Tibial nerve (tissue), 4 donors: ENCODE measurements around the gene DMGDH. TPM values are rescaled to one million over a fixed set of nuclear protein-coding genes. Genes with fewer than 3 reads are reported as not detected.

Experiments used
- DNase-seq, 2 donors: peaks; one replicate each; pipeline ENCODE4 v3.0.0-alpha.2; 2019; ENCODE audit warnings: low spot score in 2 of 2
- H3K27ac ChIP-seq, 4 donors: fragments of 200-600 bp; sonication (generic) in 3 of 4; one replicate each; pipeline ENCODE4 v1.5.1; 2017 to 2019; ENCODE audit warnings: mild to moderate bottlenecking in 1 of 4
- H3K27me3 ChIP-seq, 2 donors: fragments of 200-600 bp; sonication (generic) in 1 of 2; one replicate each; pipeline versions ENCODE4 v1.5.1 to v1.6.0; 2017 to 2019
- H3K36me3 ChIP-seq, 3 donors: fragments of 200-600 bp; sonication (generic); one replicate each; pipeline ENCODE4 v1.5.1; 2018 to 2019
- H3K4me1 ChIP-seq, 4 donors: fragments of 200-600 bp; sonication (generic) in 3 of 4; one replicate each; pipeline ENCODE4 v1.5.1; 2017 to 2019
- H3K4me3 ChIP-seq, 4 donors: fragments of 200-600 bp; sonication (generic) in 3 of 4; one replicate each; pipeline ENCODE4 v1.5.1; 2017 to 2019; ENCODE audit warnings: mild to moderate bottlenecking in 1 of 4, moderate library complexity in 1 of 4
- H3K9me3 ChIP-seq, 4 donors: fragments of 200-600 bp; sonication (generic) in 3 of 4; one replicate each; pipeline ENCODE4 v1.5.1; 2017 to 2019
- CTCF ChIP-seq, 5 experiments: fragments of 200-600 bp in 3 of 5; fragments of 450-650 bp in 2 of 5; sonication (generic) in 3 of 5; IDR thresholded peaks; one replicate each; pipeline ENCODE4 v1.5.1; 2016 to 2019; ENCODE audit warnings: antibody characterized with exemption in 5 of 5, mild to moderate bottlenecking in 3 of 5, moderate library complexity in 2 of 5
- EP300 ChIP-seq, 2 donors: sonication (generic); formaldehyde crosslinking; IDR thresholded peaks; one replicate each; pipeline ENCODE4 v1.6.1; 2017; ENCODE audit warnings: antibody characterized with exemption in 2 of 2, mild to moderate bottlenecking in 1 of 2
- POLR2A ChIP-seq, 2 donors: fragments of 450-650 bp; IDR thresholded peaks; one replicate each; pipeline ENCODE4 v1.6.1; 2017; ENCODE audit warnings: antibody characterized with exemption in 2 of 2, mild to moderate bottlenecking in 2 of 2, moderate library complexity in 2 of 2
- WGBS, 2 donors: methylation state at CpG; one replicate each; pipeline ENCODE4 v1.1.5; 2018; 5-methylcytosine and 5-hydroxymethylcytosine counted together
- total RNA-seq, 4 donors: library from RNA; depleted of rRNA; stranded (reverse); fragments of >200 nt; gene quantifications; one replicate each; pipeline ENCODE4 v1.1.0, GENCODE V29; 2016

Gene DMGDH
- total RNA-seq, 4 donors from 2014 or later, result 7.1 to 20.1 (median 11.8) TPM

GRCh38 chr5:79108792-79109191, 39.3 kb upstream of the DMGDH start:
- Histone ChIP-seq H3K4me3 (no peak overlapping the region), H3K27me3 (peaks cover 0 to 33% of the 10 kb centered on the region in 2 donors), H3K9me3 (no peaks in the 10 kb centered on the region), H3K36me3 (no peaks in the 10 kb centered on the region), H3K4me1 (peaks cover 0 to 18% (median 0%) of the 10 kb centered on the region in 4 donors), H3K27ac (no peak overlapping the region)
- no peak for DNase-seq
- TF ChIP-seq POLR2A (IDR thresholded peaks at IDR 0.05) (no peak), EP300 (IDR thresholded peaks at IDR 0.05) (no peak)
- 84 to 87% methylated on average over 8 of the region's 8 CpGs for WGBS, 2 donors

GRCh38 chr5:79108086-79108485, 38.6 kb upstream of the DMGDH start:
- Histone ChIP-seq H3K4me1 (peaks cover 0 to 18% (median 0%) of the 10 kb centered on the region in 4 donors), H3K4me3 (no peak overlapping the region), H3K9me3 (no peaks in the 10 kb centered on the region), H3K27ac (no peak overlapping the region), H3K27me3 (peaks cover 0 to 32% of the 10 kb centered on the region in 2 donors), H3K36me3 (no peaks in the 10 kb centered on the region)
- 55 to 60% methylated on average over 3 of the region's 3 CpGs for WGBS, 2 donors
- no peak for DNase-seq
- no peak for TF ChIP-seq POLR2A (IDR thresholded peaks at IDR 0.05)
- no peak for TF ChIP-seq CTCF (IDR thresholded peaks at IDR 0.05)
- no peak for TF ChIP-seq EP300 (IDR thresholded peaks at IDR 0.05)

- no peak overlapping the region for H3K4me3 ChIP-seq
- no peak overlapping the region for H3K27ac ChIP-seq
- H3K4me1 ChIP-seq, result peaks cover 0 to 17% (median 0%) of the 10 kb centered on the region in 4 donors
- WGBS, 2 donors, result 64 to 68% methylated on average over 7 of the region's 7 CpGs
- TF ChIP-seq POLR2A (IDR thresholded peaks at IDR 0.05), result no peak
- TF ChIP-seq EP300 (IDR thresholded peaks at IDR 0.05), result peak in 1 of 2 donors; percentile 34
- DNase-seq, result no peak
- H3K9me3 ChIP-seq, result no peaks in the 10 kb centered on the region
- no peaks in the 10 kb centered on the region for H3K36me3 ChIP-seq
- peaks cover 0 to 23% of the 10 kb centered on the region in 2 donors for H3K27me3 ChIP-seq
These were observed 37.7 kb upstream of the DMGDH start for GRCh38 chr5:79107020-79107796.

GRCh38 chr5:79105868-79106267, 36.4 kb upstream of the DMGDH start:
- DNase-seq, result no peak
- H3K27ac ChIP-seq, result no peak overlapping the region
- peaks cover 0 to 9% (median 0%) of the 10 kb centered on the region in 3 donors for H3K36me3 ChIP-seq
- WGBS, 2 donors, result 94 to 97% methylated on average over 2 of the region's 2 CpGs
- peaks cover 0 to 10% of the 10 kb centered on the region in 2 donors for H3K27me3 ChIP-seq
- H3K4me3 ChIP-seq, result no peak overlapping the region
- H3K4me1 ChIP-seq, result peaks cover 0 to 9% (median 0%) of the 10 kb centered on the region in 4 donors
- TF ChIP-seq POLR2A (IDR thresholded peaks at IDR 0.05), result no peak
- TF ChIP-seq EP300 (IDR thresholded peaks at IDR 0.05), result no peak
- TF ChIP-seq CTCF (IDR thresholded peaks at IDR 0.05), result no peak
- H3K9me3 ChIP-seq, result peaks cover 0 to 11% (median 0%) of the 10 kb centered on the region in 4 donors

GRCh38 chr5:79093762-79094161, 24.3 kb upstream of the DMGDH start:
- no peaks in the 10 kb centered on the region for H3K9me3 ChIP-seq
- no peaks in the 10 kb centered on the region for H3K27me3 ChIP-seq
- H3K4me3 ChIP-seq, result no peak overlapping the region
- WGBS, 2 donors, result 60 to 68% methylated on average over 3 of the region's 3 CpGs
- H3K4me1 ChIP-seq, result no peaks in the 10 kb centered on the region
- H3K36me3 ChIP-seq, result no peaks in the 10 kb centered on the region
- TF ChIP-seq EP300 (IDR thresholded peaks at IDR 0.05), result no peak
- TF ChIP-seq POLR2A (IDR thresholded peaks at IDR 0.05), result no peak
- TF ChIP-seq CTCF (IDR thresholded peaks at IDR 0.05), result no peak
- no peak for DNase-seq
- H3K27ac ChIP-seq, result no peak overlapping the region

- WGBS, 2 donors, result 65 to 72% methylated on average over 3 of the region's 3 CpGs
- Histone ChIP-seq H3K4me1 (no peaks in the 10 kb centered on the region), H3K36me3 (no peaks in the 10 kb centered on the region), H3K27me3 (no peaks in the 10 kb centered on the region), H3K9me3 (no peaks in the 10 kb centered on the region), H3K27ac (no peak overlapping the region), H3K4me3 (no peak overlapping the region)
- DNase-seq, result no peak
- TF ChIP-seq CTCF (IDR thresholded peaks at IDR 0.05) (no peak), POLR2A (IDR thresholded peaks at IDR 0.05) (no peak), EP300 (IDR thresholded peaks at IDR 0.05) (no peak)
These were observed 21.6 kb upstream of the DMGDH start for GRCh38 chr5:79091064-79091463.
